Stimulated activated effector memory CD8-positive, alpha-beta T cell treated with anti-CD3 and anti-CD28 coated beads, Interleukin-12 subunit alpha, Interleukin-12 subunit beta, amount 100 ng/mL, for 72 hours (primary cell): ENCODE results near the gene ZMYM2.

ENCODE experiments used
- ATAC-seq: fragments of 150-1000 bp; cut with Tn5 transposase; 2 replicates; pipeline ENCODE4 v1.10.0; 2021
- DNase-seq, 2 donors: peaks; one replicate each; pipeline ENCODE4 v3.0.0; 2021 to 2022; ENCODE audit warnings: low spot score in 2 of 2
- H3K27ac Mint-ChIP-seq: one replicate; pipeline ENCODE4 v1.8.0; 2022; ENCODE audit warnings: mild to moderate bottlenecking, mixed read lengths
- H3K36me3 Mint-ChIP-seq: one replicate; pipeline ENCODE4 v1.8.0; 2022; ENCODE audit warnings: mild to moderate bottlenecking, mixed read lengths
- H3K4me1 Mint-ChIP-seq: one replicate; pipeline ENCODE4 v1.8.0; 2022; ENCODE audit warnings: mixed read lengths
- H3K4me3 Mint-ChIP-seq: one replicate; pipeline ENCODE4 v1.8.0; 2022; ENCODE audit warnings: mild to moderate bottlenecking, mixed read lengths
- H3K9me3 Mint-ChIP-seq: one replicate; pipeline ENCODE4 v1.8.0; 2022; ENCODE audit warnings: mixed read lengths

ZMYM2 gene

DNA sequence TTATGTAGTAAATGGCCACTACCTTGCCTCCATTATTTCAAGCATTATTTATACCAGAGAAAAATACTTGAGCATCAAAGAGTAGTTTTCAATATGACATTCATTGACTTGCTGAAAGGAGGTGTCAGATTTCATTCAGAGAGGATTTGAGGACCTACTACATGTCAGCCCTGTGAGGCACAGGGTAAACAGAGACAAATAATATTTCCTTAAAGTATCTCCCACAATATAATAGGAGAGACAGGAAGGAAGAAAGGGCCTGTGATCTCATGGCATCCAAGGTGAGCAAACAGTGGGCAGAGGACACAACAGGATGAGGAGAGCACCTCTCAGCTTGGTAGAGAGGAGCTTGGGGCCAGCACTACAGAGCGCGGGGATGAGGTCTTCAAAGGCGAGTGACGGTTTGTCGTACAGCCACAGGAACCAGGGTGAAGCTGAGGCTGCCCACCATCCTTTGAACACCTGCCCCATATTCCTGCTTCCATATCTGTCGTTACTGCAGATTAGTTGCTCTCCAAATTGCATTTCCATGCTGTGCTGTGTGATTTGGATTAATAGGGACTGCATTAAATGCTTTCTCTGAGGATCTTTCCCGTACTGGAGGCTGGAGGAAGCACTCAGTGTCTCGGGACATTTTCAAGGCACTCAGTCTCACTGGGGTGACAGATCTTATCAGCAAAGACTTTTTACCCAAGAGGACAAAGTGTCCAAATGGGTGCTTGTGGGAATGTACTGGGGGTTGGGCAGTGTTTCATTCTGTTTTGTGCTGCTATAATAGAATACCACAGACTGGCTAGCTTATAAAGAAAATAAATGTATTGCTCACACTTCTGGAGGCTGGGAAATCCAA is 143.2 kb downstream of the ZMYM2 start:
- Mint-ChIP-seq H3K27ac (no peak overlapping the region), H3K36me3 (no peaks in the 10 kb centered on the region), H3K4me3 (no peak overlapping the region), H3K9me3 (no peaks in the 10 kb centered on the region), H3K4me1 (peaks cover 6% of the 10 kb centered on the region)
- DNase-seq, result no peak
- ATAC-seq, result peak; percentile 31

DNA sequence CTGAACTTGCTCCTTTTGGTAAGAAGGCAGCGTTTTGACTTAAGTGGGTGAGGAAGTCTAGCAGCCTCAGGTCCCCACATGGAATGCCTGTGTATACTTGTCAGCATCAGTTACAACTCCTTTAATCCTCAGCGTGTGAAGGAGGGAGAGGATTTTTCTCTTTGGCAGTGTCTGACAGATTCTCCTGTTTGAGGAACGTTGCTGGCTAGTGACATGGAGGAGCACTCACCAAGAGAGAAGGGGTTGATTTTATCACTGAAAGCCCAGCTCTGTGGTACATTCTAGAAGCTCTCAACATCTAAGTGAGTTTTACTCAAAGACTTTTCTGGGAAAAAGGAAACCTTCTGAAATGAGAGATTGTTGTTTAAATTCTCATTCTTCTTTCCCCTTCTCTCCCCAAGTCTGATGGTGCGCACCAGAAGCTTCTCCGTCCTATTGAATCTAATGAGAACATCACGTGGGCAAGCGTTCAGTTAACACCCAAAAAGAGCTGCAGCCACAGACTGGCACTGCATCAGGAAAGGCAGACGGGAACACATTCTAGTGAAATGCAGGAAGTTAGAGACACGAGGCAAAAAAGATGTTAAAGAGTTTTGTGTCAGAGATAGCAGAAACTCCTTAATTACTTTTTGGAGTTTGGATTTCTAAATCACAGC is 144.1 kb downstream of the ZMYM2 start:
- DNase-seq (no peak), ATAC-seq (no peak)
- H3K9me3 Mint-ChIP-seq, result no peaks in the 10 kb centered on the region
- peaks cover 6% of the 10 kb centered on the region for H3K4me1 Mint-ChIP-seq
- no peak overlapping the region for H3K27ac Mint-ChIP-seq
- H3K36me3 Mint-ChIP-seq, result no peaks in the 10 kb centered on the region
- H3K4me3 Mint-ChIP-seq, result no peak overlapping the region

DNA sequence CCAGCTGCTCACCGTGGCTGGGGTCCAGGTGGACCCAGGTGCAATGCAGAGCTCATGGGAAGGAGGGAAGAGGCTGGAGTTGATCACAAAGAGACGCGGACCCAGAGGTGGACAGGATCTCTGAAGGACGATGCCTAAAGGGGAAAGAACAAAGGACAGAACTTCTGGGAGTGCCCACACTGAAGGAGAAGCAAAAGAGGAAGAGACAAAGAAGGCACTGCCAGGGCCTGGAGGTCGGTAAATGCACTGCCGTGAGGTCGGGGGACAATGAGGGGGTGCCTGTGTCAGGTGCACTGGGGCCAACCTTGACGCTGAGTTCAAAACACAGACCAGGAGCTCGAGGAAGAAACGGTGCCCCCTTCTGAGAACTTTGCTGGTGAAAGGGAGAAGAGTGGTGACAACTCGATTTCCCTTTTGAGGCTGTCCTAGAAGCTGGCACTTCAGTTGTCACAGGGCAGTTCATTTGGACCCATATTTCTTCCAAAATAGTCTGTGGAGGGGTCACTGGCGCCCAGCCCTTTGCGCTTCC is 146.7 kb downstream of the ZMYM2 start:
- Mint-ChIP-seq H3K36me3 (no peaks in the 10 kb centered on the region), H3K4me1 (peaks cover 6% of the 10 kb centered on the region), H3K27ac (no peak overlapping the region), H3K9me3 (no peaks in the 10 kb centered on the region), H3K4me3 (no peak overlapping the region)
- DNase-seq (no peak), ATAC-seq (no peak)

DNA sequence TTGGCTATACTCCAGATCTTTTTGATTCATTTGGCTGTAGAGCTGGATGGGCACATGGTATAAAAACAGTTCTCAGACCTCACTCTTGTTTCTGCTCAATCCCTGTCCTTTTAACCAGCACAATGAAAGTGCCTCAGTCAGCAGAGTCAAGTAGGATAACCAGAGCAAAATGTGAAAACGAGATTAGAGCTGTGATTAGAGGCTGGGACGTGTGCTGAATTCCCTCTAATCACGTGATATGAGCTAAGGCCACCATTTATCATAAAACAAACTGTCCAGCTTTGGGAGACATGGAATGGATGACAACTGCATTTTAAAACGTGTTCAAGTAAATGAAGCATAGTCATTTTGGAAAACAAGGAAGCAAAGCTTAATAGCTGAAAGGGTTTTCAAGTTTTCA is 148.2 kb downstream of the ZMYM2 start:
- Mint-ChIP-seq H3K27ac (no peak overlapping the region), H3K4me3 (no peak overlapping the region), H3K4me1 (peaks cover 6% of the 10 kb centered on the region), H3K36me3 (no peaks in the 10 kb centered on the region), H3K9me3 (no peaks in the 10 kb centered on the region)
- DNase-seq (no peak), ATAC-seq (no peak)

DNA sequence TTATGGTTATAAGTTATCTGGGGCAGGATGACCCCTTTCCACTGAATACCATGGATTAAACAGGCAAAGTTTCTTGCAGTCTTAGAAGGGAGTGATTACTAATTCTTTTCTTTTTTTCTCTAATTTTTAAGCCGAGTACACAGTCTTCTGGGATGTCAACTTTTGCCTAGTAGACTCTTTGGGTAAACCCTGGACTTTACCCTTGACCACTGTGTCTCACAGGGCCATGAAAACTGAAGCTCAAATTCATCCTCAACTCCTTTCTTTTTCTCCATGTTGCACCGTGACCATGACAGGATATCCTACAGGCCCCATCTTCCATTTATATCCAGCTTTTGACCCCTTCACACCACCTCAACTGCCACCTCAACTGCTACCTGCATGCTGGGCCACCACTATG is 150.5 kb downstream of the ZMYM2 start:
- Mint-ChIP-seq H3K4me1 (peaks cover 6% of the 10 kb centered on the region), H3K9me3 (no peaks in the 10 kb centered on the region), H3K4me3 (no peak overlapping the region), H3K36me3 (no peaks in the 10 kb centered on the region), H3K27ac (no peak overlapping the region)
- DNase-seq, result no peak
- ATAC-seq, result no peak

DNA sequence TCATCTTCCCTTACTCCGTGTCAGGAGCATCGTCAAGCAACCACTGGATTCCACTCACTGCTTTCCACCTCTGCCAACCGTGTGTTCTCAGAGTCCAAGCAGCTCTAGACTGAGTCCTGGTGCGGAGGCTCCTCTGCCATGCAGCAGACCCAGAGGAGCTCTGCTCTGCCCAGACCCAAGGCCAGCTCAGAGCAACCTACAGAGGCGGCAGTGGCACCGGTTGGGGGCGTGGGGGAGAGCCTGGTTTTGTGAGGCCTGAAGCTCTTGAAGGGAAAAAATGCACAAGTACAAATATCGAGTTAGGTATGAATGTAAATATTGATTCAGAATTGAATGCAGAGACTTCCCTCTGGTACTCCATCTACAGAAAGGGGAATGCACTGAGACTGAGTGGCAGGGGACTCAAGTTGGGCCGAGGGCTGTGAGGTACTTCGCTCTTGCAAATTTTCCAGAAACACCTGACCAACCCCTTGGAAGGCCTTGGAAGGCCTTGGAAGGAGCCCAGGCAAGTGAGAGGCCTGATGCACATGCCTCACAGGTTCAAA is 155.6 kb downstream of the ZMYM2 start:
- ATAC-seq (no peak), DNase-seq (no peak)
- no peaks in the 10 kb centered on the region for H3K36me3 Mint-ChIP-seq
- peaks cover 3% of the 10 kb centered on the region for H3K4me1 Mint-ChIP-seq
- H3K27ac Mint-ChIP-seq, result no peak overlapping the region
- H3K9me3 Mint-ChIP-seq, result no peaks in the 10 kb centered on the region
- no peak overlapping the region for H3K4me3 Mint-ChIP-seq

DNA sequence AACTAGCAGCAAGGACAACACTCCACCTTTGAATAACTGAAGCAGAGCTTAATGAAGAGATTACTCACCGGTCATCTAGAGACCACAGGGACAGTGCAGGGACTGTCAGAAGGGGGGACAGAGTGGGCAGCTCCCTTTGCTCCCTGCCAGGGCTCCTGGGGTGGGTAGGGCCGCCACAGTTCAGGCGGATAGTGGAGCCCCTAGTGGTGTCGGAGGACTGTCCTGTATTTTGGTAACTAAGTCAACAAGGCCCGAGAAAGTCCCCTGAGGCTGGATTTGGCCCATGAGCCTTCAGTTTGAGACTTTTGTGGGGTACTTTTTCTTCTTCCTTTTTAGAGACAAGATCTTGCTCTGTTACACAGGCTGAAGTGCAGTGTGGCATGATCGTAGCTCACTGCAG is 157.7 kb downstream of the ZMYM2 start:
- H3K4me1 Mint-ChIP-seq, result peaks cover 19% of the 10 kb centered on the region
- H3K4me3 Mint-ChIP-seq, result no peak overlapping the region
- no peaks in the 10 kb centered on the region for H3K9me3 Mint-ChIP-seq
- H3K36me3 Mint-ChIP-seq, result no peaks in the 10 kb centered on the region
- H3K27ac Mint-ChIP-seq, result no peak overlapping the region
- DNase-seq (no peak), ATAC-seq (no peak)

DNA sequence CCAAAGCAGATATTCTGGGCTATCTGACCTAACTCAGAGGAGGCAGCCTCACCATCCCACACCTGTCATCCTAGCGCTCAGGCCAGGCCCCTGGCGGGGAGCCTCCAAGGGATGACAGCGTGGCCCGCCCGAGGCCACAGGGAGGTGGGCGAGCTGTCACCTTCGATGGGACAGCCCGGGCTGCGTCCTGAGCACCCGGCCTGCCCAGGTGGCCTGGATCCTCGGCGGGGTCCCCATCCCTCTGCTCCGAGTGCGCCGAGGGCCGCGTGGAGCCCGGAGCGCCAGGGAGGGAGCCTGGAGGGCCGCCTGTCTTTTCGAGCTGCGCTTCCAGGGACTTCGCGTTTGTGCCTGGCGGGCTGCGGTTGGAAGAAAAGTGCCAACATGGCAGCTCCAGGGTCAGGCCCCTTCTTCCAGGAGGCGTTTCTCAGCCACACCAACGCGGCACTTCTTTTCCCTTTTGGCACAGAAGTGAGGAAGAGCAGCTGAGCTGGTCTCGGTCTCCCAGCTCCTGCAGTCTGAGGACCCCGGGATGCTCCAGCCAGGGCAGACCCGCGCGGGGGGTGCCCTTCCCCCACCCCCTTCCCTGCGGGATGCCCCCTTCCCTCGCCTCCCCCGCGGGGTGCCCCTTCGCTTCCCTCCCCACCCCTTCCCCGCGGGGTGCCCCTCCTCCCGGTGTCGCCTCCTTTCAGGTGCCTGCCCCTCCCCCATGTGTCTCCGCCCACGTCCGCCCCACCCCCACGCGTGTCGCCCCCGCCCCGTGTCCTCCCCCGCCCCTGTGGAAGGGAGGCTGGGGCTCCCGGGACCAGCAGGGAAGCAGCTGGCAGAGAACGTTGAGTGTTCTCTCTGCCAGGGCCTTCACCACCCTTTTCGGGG is 160.0 kb downstream of the ZMYM2 start:
- Mint-ChIP-seq H3K27ac (no peak overlapping the region), H3K36me3 (no peaks in the 10 kb centered on the region), H3K4me1 (peaks cover 22% of the 10 kb centered on the region), H3K4me3 (peak overlapping the region; percentile 71), H3K9me3 (no peaks in the 10 kb centered on the region)
- peak in 1 of 2 donors; percentile 55 for DNase-seq
- ATAC-seq, result peak; percentile 74

DNA sequence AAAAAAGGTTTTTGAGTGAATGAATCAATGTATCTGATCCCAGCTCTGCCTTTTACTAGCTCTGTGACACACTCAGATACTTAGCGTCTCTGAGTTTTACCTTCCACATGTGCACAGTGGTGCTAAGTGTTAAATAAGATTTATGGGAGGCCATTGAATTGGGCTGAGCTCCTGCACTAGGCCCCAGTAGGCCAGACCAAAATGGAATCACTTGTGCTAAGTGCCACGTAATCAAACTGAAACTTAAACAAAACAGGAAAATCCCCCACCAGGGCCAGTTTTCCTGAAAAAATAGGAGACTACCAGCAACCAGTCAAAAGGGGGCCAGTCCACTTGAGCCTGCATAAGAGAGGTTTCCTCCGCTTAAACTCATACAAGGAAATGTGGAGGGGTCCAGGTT is 161.4 kb downstream of the ZMYM2 start:
- ATAC-seq (no peak), DNase-seq (no peak)
- Mint-ChIP-seq H3K36me3 (no peaks in the 10 kb centered on the region), H3K4me1 (peaks cover 22% of the 10 kb centered on the region), H3K9me3 (no peaks in the 10 kb centered on the region), H3K4me3 (peak overlapping the region; percentile 71), H3K27ac (no peak overlapping the region)

DNA sequence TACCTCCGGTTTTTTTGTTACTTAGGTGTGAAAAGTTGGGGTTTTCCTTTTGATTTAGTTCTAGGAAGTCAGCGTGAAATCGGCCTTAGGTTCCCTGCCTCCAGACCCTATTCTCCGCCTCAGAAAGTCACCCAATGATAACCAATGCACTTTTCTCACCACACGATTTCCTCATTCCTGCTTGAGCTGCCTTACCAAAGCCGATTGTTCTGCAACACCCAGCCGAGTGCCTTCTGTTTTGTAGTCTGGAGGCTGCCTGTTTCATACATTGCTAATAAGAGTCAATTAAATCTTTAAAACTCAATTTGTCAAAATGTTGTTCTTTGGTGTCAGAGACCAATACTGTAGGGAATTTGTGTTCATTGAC is 162.6 kb downstream of the ZMYM2 start:
- DNase-seq, result no peak
- H3K27ac Mint-ChIP-seq, result no peak overlapping the region
- no peak for ATAC-seq

DNA sequence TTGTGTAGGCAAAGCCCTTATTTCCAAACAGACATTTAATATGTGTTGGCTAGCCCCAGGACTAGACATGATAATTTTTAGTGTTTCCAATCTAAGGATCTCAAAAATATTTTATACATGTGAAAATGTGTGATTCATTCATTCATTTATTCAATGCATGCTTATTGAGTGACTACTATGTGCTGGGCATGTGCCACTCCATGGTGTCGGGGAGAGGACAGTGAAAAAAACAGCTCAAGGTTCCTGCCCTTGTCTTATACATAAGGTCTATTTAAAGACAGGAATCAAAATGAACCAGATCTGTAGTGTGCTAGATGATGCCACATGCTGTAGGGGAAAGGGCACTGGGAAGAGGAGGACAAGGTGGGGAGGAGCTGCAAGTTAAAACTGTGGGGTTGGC is 165.8 kb downstream of the ZMYM2 start:
- no peak for ATAC-seq
- Mint-ChIP-seq H3K9me3 (no peaks in the 10 kb centered on the region), H3K27ac (peak overlapping the region; percentile 53), H3K4me3 (no peak overlapping the region), H3K36me3 (no peaks in the 10 kb centered on the region), H3K4me1 (peaks cover 24% of the 10 kb centered on the region)
- DNase-seq, result no peak

More for the DNA sequence above, 162.6 kb downstream of the ZMYM2 start:
- H3K9me3 Mint-ChIP-seq, result no peaks in the 10 kb centered on the region
- no peaks in the 10 kb centered on the region for H3K36me3 Mint-ChIP-seq
- peaks cover 22% of the 10 kb centered on the region for H3K4me1 Mint-ChIP-seq
- peak overlapping the region; percentile 71 for H3K4me3 Mint-ChIP-seq

DNA sequence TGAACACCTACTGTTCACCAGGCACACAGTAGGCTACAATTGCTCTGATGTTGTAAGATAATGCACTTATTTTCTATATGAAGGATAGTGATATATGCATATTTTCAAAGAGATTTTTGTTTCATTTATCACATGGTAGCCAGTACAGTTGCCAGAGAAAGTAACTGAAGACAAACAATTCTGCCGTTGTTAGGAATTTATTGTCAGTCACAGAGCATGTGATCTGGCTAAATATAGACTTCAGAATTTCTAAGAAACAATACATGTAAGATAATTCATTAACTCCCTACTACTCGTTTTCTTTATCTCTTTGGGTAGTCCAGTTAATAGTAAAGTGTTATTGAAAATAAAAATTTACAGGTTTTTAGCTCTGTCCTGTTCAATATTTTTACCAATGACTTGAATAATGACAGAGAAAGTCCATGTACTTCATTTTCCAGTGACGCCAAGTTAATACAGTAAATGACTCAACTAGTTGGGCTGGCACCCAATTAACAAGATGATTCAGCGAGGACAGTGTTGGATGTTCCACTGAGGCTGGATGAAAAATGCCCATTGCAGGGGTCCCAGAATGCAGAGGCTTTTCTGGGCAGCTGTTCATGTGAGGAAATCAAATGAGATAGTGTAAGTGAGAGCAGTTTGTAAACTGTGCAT is 166.7 kb downstream of the ZMYM2 start:
- Mint-ChIP-seq H3K4me1 (peaks cover 14% of the 10 kb centered on the region), H3K4me3 (no peak overlapping the region), H3K27ac (no peak overlapping the region), H3K36me3 (no peaks in the 10 kb centered on the region), H3K9me3 (no peaks in the 10 kb centered on the region)
- ATAC-seq (no peak), DNase-seq (no peak)

DNA sequence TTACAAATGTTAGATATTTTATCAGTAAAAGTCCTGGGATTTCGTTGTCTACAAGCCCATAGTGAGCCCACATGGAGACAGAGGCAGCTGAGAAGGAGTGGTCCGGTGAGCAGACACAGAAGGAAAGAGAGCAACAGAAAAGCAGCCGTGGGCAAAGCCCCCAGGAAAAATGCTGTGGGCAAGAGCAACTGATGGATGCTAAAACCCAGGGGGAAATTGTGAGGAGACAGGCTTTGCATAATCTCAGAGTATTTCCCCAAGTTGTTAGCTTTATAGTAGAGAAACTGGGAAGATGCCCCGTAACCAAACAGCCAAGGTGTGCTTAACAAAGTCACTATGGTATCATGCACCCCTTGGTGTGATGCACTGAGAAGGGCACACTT is 167.2 kb downstream of the ZMYM2 start:
- no peaks in the 10 kb centered on the region for H3K36me3 Mint-ChIP-seq
- H3K4me1 Mint-ChIP-seq, result peaks cover 12% of the 10 kb centered on the region
- ATAC-seq, result no peak
- H3K9me3 Mint-ChIP-seq, result no peaks in the 10 kb centered on the region
- H3K4me3 Mint-ChIP-seq, result no peak overlapping the region
- H3K27ac Mint-ChIP-seq, result no peak overlapping the region
- no peak for DNase-seq

DNA sequence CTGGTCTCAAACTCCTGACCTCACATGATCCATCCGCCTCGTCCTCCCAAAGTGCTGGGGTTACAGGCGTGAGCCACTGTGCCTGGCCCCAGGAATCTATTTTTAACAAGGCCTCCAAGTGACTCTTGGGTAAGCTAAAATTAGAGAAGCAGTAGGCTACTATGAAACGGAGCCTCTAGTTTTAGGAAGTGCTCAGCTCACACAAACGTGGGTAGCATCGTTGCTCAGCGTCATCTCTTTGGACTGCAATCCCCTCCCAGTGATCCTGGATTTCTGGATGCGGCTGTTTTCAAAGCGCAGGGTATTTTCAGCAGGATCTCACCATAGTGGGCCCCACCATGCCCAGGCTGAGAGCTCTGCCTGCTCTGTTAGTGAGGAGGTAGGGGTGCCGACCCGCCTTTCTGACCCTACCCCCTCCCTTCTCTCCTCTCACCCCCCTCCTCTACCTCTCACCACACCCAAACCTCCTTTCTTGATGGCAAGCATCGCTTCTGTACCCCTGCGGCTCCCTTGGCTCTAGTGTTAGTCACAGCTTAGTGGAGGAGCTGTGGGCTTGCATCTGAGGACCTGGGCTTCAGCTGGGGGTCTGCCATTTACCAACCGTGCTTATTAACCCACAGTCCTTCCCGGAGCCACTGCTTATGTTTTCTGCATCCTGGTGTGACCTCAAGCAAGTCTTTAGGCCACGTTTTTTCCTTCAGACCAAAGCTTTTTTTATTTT is 168.2 kb downstream of the ZMYM2 start:
- no peak for DNase-seq
- Mint-ChIP-seq H3K4me3 (no peak overlapping the region), H3K27ac (no peak overlapping the region)

More for the DNA sequence above, 168.2 kb downstream of the ZMYM2 start:
- H3K36me3 Mint-ChIP-seq, result no peaks in the 10 kb centered on the region
- peaks cover 6% of the 10 kb centered on the region for H3K4me1 Mint-ChIP-seq
- ATAC-seq, result no peak
- H3K9me3 Mint-ChIP-seq, result no peaks in the 10 kb centered on the region
